SU-DHL-6 (cell line): ENCODE measurements around the gene KRT17.

Experiments used
- EZH2phosphoT487 ChIP-seq: fragments of 200-600 bp; sonication (generic), shearing (Covaris generic); conservative IDR thresholded peaks from 2 replicates; pipeline ENCODE4 v1.6.1; 2018; ENCODE audit warnings: mild to moderate bottlenecking, antibody characterized with exemption, low read length, moderate library complexity, mixed read lengths
- TF ChIP-seq, protein P1 (sequence below): fragments of 200-600 bp; sonication (generic); IDR thresholded peaks from one replicate; pipeline ENCODE4 v1.5.1; 2017; ENCODE audit warnings: antibody characterized with exemption, mild to moderate bottlenecking, low read length, moderate library complexity; ENCODE audit not compliant: insufficient read depth, poor library complexity, severe bottlenecking

DNA sequence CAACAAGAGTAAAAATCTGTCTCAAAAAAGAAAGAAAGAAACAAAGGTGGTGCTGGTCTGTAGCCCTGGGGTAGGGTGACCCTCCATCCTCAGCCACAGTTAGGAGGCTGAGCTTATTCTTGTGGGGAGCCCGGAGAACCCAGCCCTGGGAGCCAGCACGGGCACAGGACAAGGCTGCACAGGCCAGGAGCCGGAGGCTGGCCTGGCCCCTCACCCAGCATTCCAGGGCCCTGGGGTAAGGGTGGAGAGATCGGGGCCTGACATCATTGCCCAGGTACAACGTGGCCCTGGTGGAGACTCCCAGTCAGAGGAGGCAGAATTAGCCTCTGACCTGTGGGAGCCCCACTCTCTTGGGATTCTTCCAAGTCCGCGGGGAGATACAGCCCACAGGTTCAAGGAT is 10.3 kb upstream of the KRT17 start:
- TF ChIP-seq, protein P1, sequence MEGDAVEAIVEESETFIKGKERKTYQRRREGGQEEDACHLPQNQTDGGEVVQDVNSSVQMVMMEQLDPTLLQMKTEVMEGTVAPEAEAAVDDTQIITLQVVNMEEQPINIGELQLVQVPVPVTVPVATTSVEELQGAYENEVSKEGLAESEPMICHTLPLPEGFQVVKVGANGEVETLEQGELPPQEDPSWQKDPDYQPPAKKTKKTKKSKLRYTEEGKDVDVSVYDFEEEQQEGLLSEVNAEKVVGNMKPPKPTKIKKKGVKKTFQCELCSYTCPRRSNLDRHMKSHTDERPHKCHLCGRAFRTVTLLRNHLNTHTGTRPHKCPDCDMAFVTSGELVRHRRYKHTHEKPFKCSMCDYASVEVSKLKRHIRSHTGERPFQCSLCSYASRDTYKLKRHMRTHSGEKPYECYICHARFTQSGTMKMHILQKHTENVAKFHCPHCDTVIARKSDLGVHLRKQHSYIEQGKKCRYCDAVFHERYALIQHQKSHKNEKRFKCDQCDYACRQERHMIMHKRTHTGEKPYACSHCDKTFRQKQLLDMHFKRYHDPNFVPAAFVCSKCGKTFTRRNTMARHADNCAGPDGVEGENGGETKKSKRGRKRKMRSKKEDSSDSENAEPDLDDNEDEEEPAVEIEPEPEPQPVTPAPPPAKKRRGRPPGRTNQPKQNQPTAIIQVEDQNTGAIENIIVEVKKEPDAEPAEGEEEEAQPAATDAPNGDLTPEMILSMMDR: no peak
- no peak for TF ChIP-seq EZH2phosphoT487
